Stimulated activated CD8-positive, alpha-beta memory T cell treated with anti-CD3 and anti-CD28 coated beads, Interleukin-15, amount 100 ng/mL, for 48 hours (primary cell): ENCODE measurements around the gene ISOC2.
"Not testable (repeated sequence)": the region's sequence is repeated elsewhere in the genome, so short reads cannot be mapped to it uniquely, and the experiment has no call there.

Experiments
- DNase-seq, 2 donors: peaks; one replicate each; pipeline ENCODE4 v3.0.0-alpha.2; 2020; ENCODE audit warnings: low read depth in 2 of 2

ISOC2 gene

DNA sequence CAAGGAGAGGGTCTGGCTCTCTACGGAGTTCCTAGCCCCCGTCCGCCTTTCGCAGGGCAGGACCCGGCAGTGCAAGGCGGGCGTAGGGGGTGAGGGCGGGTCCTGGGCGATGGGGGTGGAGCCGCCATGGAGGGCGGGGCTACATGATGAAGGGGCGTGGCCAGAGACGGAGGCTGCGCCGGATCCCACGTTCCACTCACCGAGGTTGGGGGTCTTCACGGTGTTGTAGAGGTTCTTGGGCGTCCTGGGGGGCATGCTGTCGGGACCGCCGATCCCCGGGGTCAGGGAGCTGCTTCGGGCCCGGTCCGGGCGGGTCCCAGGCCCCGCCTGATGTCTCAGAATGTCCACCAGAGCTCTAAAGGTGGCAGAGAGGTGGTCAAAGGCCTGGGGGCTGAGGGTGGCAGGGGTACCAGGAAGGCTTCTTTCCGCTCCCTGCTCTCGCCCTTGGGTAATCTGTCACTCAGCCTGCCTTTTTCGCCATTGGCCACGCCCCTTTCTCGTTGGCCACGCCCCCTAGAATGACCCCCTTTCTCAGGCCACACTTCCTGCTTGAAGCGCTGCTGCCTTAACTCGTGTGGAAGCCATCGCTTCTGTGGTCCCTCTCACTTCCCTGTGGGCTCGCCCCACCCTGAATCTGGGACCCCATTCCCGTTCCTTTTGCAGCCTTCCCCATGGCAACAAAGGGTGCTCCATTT is 20.9 kb downstream of the ISOC2 start:
- DNase-seq, result no peak

DNA sequence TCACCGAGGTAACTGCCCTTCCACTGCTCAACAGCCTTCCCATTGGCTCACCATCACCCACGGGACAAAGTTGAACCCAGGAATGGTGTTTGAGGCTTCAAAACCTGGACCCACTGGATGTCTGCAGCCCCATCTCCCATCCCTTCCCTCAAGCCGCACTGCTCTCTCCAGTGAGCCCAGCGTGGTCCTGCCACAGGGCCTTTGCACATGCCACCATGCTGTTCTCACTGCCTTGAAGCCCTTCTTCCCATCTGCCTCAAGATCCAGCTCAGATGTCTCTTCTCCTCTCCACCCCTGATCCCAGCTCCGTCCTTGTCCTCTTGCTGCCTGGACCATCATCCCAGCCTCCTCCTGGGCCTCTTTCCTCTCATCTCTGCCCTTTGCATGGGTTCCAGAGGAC is 22.4 kb downstream of the ISOC2 start:
- no peak for DNase-seq

DNA sequence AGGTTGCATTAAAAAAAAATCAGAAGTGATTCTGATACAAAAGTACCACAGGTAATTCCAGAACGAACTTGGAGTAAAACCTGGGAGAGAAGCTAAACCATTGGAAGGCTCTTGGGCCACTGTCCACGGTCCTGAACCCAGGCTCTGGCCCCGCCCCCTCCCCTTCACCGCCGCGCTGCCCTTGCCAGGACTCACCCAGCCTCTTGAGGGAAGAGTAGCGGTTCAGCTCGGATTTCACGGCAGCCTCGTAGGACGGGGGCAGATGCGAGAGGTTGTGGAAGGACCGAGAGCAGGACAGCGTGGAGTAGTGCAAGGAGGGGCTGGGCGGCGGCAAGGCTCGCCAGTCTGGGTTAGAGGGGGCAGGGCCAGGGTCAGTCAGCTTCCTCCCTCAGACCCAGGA is 24.0 kb downstream of the ISOC2 start:
- no peak for DNase-seq

DNA sequence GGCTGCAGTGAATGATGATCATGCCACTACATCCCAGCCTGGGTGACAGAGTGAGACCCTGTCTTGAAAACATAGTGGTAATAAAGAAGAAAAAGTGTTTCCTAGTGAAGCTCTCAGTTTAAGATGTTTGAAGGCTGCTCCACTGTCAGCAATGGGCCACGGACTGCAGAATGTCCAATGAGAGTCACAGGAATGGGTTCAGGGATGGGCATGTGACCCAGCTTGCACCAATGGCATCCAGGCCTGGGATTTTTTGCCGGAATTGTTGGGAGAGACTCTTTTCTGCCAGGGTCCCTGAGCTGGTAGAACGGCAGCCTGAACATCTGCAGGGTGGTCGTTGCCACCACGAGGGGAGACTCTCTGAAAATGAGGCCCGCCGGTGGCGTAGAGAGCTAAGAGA is 24.6 kb downstream of the ISOC2 start:
- no peak for DNase-seq

DNA sequence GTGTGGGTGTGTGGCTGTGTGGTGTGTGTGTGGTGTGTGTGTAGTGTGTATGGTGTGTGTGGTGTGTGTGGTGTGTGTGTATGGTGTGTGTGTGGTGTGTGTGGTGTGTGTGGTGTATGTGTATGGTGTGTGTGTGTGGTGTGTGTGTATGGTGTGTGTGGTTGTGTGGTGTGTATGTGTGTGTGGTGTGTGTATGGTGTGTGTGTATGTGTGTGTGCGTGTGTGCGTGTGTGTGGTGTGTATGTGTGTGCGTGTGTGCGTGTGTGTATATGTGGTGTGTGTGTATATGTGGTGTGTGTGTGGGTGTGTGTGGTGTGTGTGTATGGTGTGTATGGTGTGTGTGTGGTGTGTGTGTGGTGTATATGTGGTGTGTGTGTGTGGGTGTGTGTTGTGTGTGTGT is 26.4 kb downstream of the ISOC2 start:
- no peak for DNase-seq

DNA sequence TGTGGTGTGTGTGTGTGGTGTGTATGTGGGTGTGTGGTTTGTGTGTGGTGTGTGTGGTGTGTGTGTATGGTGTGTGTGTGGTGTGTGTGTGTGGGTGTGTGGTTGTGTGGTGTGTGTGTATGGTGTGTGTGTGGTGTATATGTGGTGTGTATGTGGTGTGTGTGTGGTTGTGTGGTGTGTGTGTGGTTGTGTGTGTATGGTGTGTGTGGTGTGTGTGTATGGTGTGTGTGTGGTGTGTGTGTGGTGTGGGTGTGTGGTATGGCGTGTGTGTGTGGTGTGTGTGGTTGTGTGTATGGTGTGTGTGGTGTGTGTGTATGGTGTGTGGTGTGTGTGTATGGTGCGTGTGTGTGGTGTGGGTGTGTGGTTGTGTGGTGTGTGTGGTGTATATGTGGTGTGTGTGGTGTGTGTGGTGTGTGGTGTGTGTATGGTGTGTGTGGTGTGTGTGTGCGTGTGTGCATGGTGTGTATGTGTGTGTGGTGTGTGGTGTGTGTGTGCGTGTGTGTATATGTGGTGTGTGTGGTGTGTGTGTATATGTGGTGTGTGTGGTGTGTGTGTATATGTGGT is 27.0 kb downstream of the ISOC2 start:
- DNase-seq, result no peak

DNA sequence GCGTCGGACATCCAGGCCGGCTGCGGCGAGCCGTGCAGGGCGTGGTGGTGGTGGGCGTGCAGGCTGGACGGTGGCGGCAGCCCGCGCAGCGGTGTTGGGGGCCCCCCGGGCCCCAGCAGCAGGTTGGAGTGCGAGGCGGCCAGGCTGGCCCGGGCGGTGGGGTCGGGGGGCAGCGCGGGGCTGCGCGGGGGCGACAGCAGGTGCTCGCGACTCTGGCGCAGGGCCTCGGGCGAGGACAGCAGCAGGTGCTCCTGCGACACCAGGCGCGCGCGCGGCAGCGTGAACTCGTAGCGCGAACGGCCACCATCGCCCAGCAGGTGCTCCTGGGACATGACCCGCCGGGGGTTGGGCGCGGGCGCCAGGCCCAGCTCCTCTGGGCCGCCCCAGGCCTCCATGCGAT is 28.1 kb downstream of the ISOC2 start:
- DNase-seq, result no peak

DNA sequence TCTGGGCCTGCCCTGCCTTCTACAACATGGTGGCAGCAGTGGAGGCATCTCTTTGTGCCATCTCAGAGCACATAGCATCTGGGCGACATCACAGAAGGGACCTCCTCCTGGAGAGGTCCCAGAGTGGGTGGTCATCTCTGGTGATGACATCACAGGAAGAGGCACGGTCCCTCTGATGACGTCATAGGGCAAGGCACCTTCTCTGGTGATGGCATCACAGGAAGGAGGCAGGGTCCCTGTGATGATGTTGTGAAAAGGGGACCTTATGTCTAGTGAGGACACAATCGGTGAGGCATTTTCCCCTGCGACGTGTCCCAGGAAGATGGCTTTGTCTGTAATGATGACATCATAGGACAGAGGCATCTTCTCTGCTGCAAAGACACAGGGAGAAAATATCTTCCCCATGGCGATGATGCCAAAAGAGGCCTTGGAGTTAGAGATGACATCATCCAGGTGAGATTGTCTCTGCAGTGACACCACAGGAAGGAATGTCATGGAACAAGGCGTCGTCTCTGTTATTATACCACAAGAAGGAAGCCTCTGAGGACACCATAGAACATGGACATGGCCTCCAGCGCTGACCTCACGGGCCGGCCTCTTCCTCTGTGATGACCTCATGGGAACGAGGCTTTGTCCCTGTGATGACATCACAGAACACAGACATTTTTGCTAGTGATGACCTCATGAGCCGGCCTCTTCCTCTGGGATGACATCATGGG is 29.0 kb downstream of the ISOC2 start:
- DNase-seq, result no peak

DNA sequence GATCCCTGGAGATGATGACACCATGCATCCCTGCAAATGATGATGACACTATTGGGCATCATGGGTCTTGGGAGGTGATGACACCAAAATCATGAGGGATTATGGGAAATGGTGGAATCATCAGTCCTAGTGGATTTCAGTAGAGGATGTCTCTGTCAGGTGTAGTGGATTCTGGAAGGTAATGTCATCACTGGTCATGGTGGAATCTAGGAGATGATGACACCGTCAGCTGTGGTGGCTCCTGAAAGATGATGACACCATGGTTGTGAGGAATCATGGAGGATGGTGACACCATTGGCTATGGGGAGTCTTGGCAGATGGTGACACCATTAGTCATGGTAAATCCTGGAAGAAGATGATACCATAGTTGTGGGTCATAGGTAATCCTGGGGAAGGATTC is 30.3 kb downstream of the ISOC2 start:
- DNase-seq, result no peak

DNA sequence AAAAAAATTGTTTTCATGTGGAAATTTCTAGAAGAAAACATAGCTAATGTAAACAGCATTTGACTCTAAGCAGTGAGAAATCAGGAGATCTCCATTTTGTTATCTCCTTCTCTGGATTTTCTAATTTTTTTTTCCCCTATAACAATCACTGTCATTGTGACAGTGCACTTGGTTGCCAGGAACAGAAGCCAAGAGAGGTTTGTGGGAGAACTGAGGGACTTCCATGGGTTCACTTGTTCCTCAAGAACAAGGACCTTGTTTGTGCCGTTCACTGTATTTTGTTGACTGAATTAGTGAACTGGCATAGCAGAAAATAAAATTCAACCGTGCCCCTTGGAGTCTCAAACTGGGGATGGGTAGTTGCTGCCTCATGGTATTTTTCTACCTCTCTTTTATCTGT is 35.4 kb downstream of the ISOC2 start:
- DNase-seq, result no peak

DNA sequence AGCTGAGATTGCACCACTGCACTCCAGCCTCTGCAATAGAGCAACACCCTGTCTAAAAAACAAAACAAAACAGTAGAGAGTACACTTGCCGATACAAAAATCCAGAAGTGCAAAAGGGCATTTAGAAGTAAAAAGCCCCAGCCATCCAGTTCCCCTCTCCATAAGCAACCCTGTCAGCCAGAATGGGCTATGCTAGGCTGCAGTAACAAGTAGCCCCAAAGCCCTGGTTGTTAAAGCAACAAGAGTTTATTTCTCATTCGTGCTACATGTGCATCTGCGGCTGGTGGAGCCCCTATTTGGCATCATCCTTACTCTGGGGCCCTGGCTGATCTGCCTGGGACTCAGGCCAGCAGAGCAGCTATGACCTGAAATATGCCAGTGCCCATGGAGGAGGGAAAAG is 36.9 kb downstream of the ISOC2 start:
- DNase-seq, result no peak

DNA sequence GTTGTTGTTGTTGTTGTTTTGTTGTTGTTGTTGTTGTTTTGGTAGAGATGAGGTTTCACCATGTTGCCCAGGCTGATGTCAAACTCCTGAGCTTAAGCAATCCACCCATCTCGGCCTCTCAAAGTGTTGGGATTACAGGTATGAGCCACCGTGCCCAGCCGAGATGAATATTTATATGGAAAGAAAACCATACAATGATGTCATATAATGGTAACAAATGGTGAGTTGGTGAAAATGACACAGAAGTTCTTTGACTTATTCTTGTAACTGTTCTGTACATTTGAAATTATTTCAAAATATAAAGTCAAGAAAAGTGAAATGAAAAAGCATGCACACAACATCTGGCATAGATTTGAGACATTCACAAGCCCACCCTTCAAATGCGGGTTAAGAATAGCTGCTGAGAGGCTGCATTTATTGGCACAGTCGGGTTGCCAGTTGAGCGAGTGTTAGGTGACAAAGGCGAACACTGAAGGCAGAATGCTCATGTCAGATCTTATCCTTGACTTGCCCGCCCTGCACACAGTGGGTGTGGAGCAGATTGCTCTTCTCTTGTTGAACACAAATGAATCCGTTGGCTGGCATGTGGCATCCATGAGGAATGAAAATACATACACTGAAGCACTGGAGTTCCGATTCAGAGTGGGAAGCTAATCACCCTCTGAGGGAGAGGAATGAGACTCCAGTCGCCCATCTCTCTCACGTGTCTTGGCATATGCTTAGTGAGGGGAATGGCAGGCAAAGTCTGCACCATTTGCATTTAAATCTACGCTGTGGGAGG is 38.0 kb downstream of the ISOC2 start:
- DNase-seq, result no peak

DNA sequence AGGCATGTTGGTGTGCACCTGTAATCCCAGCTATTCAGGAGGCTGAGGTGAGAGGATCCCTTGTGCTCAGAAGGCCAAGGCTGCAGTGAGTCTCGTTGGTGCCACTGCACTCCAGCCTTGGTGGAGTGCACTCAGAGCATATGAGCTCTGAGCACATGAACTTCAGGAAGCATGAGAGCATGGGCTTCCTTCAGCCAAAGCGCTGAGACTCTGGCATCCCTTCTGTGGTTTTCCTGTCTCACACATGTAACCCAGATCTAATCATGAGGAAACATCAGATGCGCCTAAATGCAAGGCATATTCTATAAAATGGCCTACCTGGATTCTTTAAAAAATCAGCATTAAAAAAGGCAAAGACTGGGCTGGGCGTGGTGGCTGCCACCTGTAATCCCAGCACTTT is 40.2 kb downstream of the ISOC2 start:
- not testable (repeated sequence) for DNase-seq

DNA sequence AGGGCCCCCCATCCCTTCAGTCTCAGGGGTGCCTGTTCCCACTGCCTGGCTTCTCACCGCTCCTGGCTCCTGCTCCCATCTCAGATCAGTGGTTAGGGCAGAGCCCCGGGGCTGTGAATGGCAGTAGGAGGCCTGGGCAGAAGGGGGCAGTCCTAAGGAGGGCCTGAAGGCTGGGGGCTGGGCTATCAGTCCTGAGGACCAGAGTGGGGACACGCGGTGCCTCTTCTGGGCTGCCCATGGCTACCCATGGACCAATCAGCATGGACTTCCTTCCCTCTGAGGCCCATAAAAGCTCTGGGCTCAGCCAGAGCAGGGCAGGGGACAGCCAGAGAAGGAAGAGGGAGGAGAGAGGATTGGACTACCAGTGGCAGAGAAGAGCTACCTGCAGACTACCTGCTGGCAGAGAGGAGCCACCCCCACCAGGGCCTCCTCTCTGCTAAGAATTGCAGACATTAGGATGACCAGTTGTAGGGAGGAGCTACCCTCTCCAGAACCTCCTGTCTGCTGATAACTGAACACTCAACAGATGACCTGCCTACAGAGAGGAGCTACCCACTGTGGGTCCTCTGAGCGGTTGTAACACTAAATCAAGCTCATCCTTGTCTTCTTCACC is 41.7 kb downstream of the ISOC2 start:
- no peak for DNase-seq

DNA sequence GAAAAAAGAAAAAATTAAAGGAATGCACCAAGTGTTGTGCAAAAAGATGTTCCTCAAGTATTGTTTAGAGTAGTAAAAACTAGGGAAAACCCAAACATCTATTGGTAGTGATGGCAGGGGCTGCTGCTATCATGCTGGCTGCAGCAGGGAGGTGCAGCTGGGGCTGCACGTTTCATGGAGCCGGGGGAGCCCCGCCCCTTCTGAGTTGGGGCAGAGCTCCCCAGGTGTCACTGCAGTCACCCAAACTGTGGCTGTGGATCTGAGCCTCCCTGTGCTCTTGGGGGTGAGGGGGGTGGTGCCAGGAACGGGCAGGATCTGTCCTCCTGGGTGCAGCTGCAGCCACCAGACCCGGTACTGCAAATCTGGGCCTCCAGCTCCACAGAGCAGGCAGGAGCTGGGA is 42.3 kb downstream of the ISOC2 start:
- DNase-seq, result no peak

DNA sequence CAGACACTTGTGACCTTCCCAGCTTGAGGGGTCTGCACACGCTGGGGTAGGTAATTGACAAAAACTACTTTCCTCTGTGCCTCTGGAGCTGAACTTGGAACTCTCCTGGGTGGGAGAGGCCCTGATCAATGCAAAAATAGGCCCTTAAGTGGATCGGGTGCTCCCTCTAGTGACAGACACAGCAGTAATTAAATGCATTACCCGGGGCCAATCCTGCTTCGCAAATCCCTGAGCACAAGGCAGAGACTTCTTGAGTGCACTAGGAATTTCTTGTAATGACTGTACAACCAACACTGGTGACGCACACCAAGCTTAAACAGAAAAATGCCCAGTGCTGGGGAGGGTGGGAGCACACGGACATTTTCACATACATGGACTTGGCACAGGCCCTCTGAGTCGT is 43.3 kb downstream of the ISOC2 start:
- no peak for DNase-seq

DNA sequence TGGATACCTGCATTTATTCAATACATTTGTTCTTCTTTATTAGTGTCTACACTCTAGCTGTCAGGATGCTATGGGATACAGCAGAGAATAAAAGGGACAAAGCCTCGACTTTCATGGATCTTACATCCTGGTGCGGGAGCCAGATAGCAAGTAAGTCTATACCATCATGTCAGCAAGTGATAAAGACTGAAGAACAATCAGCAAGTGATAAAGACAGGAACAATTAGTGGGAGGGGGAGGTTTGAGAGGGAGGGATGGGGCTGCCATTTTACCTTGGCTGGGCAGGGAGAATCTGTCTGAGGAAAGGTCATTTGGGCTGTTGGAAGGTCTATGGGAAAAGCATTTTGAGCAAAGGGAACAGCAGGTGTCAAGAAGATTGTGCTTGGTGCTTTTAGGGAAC is 51.3 kb downstream of the ISOC2 start:
- DNase-seq, result no peak

DNA sequence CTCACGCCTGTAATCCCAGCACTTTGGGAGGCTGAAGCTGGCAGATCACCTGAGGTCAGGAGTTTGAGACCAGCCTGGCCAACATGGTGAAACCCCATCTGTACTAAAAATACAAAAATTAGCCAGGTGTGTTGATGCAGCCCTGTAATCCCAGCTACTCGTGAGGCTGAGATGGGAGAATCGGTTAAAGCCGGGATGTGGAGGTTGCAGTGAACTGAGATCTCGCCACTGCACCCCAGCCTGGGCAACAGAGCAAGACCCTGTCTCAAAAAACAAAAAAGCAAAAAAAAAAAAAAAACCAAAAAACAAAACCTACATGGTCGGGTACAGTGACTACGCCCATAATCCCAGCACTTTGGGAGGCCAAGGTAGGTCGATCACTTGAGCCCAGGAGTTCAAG is 52.3 kb downstream of the ISOC2 start:
- not testable (repeated sequence) for DNase-seq

DNA sequence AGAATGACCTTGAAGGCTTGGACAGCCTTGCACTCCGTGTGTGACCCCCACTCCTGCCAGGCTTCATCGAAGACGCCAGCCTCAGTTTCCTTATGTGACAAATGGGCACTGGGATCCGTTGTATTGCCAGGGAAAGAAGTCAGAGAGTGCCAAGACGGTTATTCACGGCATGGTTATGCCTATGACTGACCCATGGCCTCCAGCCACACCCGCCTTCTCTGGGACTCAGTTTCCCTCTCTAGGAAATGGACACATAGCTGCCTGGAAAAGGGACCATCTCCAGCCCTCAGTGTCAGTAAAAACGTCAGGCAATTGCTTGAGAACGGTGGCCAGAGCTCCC is 52.9 kb downstream of the ISOC2 start:
- no peak for DNase-seq

DNA sequence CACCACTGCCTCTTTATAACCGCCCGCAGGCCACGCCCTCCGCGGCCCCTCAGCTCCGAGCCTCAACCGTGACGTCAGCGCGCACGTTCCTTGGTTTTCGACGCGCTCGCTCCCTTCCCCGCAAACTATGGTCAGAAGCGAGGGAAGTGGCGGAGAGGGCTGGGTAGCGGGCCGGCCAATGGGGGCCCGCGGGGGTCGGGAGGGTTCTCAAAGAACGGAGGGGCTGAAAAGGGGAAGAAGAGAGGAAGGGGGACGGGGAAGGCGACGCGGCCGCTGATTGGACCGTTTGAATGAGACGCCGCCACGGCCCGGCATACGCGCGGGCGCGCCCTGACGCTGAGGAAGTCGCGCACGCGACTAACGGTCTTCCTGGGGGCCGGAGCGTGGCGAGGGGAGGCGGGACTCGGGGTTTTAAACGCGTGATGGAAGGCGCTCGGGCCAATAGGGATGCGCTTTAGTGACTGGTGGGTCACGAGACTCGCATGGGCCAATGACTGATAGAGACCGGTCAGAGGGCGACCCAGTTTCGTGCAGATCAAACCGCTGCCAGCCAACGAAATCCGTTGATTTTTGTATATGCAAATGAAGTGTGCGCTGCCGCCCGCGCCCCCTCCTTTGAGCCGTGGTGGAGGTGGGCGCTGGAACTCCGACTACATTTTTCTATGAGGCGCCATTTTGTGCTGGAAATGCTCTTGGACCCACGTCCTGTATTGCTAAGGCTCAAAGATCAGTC is 53.5 kb downstream of the ISOC2 start:
- peak; percentile 96 for DNase-seq

DNA sequence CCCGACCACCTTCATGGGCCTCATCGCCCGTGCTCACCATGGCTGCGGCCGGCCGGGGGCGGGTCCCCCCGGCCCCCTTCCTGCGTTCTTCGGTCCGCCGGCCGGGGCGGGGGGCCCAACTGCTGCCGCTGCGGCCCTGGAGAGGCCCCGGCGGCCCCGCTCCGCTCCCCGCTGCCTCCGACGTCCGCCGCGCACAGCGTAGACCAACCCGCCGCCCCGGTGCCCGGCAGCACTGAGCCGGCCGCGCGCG is 54.0 kb downstream of the ISOC2 start, which contains the start of gene UBE2S:
UBE2S (minus strand) TSS at position 239 of the 250 bp plus-strand sequence; CDS start at position 40, 199 bp downstream.
- not testable (repeated sequence) for DNase-seq
